ENCODE data around the gene PAX5. TPM values are rescaled to one million over a fixed set of nuclear protein-coding genes. Genes with fewer than 3 reads are reported as not detected.

Gene PAX5
- total RNA-seq, 1 donor from 2014 or later: 0.39 TPM

DNA sequence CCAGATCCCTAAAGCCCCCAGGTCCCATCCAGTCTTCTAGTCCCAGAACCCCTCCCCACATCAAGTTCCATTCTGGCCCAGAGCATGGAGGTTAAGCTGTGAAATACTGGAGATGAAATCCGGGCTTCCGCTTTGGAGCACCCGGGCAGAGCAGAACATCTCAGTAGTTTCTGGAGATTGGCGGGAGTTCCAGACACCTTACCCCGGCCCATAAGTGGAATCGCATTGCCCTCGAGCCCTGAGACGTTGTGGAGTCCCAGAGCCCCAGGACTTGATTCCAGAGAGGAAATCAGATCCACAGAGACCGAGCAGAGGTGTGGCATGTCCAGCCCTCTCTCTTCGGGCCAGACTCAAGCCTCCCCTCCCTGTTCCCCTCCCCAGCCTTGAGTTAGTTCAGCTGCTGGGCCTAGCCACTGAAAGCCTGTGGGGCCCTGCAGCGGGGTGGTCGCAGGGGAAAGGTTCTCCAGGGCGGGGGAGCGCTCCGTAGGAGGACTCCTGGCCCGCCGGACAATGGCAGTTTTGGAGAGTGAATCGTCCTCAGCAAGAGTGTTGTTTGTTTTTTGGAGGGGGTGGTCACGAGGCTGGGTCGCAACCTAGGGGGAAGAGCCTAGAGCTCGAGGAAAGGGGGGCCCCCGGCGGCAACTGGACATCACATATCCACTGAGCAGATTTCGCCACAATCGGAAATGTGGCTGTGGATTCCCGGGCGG lies 1.0 kb upstream of the PAX5 start:
- Mint-ChIP-seq H3K4me3 (peak overlapping the region; percentile 37), H3K27me3 (ENCODE audit: insufficient read depth) (peaks cover 84% of the 10 kb centered on the region), H3K9me3 (no peaks in the 10 kb centered on the region), H3K4me1 (ENCODE audit: low read depth) (peaks cover 25% of the 10 kb centered on the region), H3K27ac (peak overlapping the region; percentile 40), H3K36me3 (ENCODE audit: low read depth) (peaks cover 7% of the 10 kb centered on the region)
- DNase-seq (ENCODE audit: low spot score): no peak
- intact Hi-C loops (cut with micrococcal nuclease): loop anchor here (5.0 kb wide), 2 partner anchors 272 to 432 kb away; partner anchors contain the start of gene ZBTB5

DNA sequence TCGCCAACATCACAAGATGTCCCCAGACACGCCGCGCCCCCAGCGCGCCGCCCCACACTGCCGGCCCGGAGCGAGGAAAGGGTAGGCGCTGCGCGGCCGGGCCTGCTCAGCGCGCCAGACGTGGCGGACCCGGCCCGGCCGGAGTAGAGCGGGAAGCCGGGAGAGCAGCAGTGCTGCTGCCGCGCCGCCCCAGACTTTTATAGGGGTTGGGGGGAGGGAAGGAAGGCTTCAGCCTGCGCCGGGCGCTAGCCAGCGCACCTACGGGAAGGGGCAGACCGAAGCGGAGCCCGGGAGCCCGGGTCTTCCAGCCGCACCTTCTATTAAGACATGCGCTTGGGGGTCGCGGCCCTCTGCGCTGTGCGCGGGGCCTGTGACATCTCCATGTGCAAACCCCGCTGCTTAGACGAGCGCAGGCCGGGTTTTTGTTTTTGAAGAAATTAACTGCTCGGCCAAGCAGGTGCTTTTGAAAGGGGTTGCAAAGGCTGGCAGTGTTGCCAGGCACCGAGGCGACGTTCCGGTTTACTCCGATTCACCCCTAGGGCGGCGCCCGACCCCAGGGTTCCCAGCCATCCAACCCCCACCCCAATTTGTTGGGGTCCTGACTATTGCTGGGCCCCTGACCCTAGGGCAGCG lies 353 bp upstream of the PAX5 start:
- no peak for DNase-seq (ENCODE audit: low spot score)
- no peaks in the 10 kb centered on the region for H3K9me3 Mint-ChIP-seq
- intact Hi-C loops (cut with micrococcal nuclease): no loop called here
- H3K36me3 Mint-ChIP-seq (ENCODE audit: low read depth): peaks cover 7% of the 10 kb centered on the region
- peak overlapping the region; percentile 57 for H3K4me3 Mint-ChIP-seq
- peak overlapping the region; percentile 40 for H3K27ac Mint-ChIP-seq
- H3K4me1 Mint-ChIP-seq (ENCODE audit: low read depth): peaks cover 25% of the 10 kb centered on the region
- peaks cover 85% of the 10 kb centered on the region for H3K27me3 Mint-ChIP-seq (ENCODE audit: insufficient read depth)

GRCh38 chr9:37033141-37033540 lies 927 bp downstream of the PAX5 start:
- peaks cover 85% of the 10 kb centered on the region for H3K27me3 Mint-ChIP-seq (ENCODE audit: insufficient read depth)
- peaks cover 7% of the 10 kb centered on the region for H3K36me3 Mint-ChIP-seq (ENCODE audit: low read depth)
- intact Hi-C loops (cut with micrococcal nuclease): no loop called here
- H3K9me3 Mint-ChIP-seq: no peaks in the 10 kb centered on the region
- H3K4me1 Mint-ChIP-seq (ENCODE audit: low read depth): peaks cover 25% of the 10 kb centered on the region
- no peak overlapping the region for H3K27ac Mint-ChIP-seq
- DNase-seq (ENCODE audit: low spot score): no peak
- no peak overlapping the region for H3K4me3 Mint-ChIP-seq

DNA sequence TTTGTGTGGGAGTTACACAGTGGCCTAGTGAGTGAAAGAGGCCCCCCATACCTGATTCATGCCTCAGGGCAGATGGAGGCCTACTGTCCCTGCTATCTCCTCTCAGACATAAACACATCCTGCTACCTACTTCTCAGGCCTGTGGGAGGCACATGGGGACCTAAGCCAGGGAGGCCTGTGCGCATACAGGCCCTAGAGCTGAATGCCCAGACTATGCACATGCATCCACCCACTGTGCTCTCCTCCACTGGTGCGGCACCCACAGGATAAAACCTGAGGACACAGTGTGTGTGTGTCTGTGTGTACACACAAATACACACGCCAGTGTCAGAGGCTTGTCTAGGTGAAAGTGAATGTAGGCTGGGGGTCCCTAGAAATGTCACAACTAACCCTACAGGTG lies 1.4 kb downstream of the PAX5 start:
- Mint-ChIP-seq H3K36me3 (ENCODE audit: low read depth) (peaks cover 7% of the 10 kb centered on the region), H3K4me3 (no peak overlapping the region), H3K27ac (no peak overlapping the region), H3K9me3 (peaks cover 2% of the 10 kb centered on the region), H3K27me3 (ENCODE audit: insufficient read depth) (peaks cover 86% of the 10 kb centered on the region), H3K4me1 (ENCODE audit: low read depth) (peaks cover 25% of the 10 kb centered on the region)
- no peak for DNase-seq (ENCODE audit: low spot score)
- intact Hi-C loops (cut with micrococcal nuclease): no loop called here

GRCh38 chr9:37031902-37032301 lies 2.2 kb downstream of the PAX5 start:
- peaks cover 3% of the 10 kb centered on the region for H3K9me3 Mint-ChIP-seq
- DNase-seq (ENCODE audit: low spot score): no peak
- no peak overlapping the region for H3K4me3 Mint-ChIP-seq
- intact Hi-C loops (cut with micrococcal nuclease): no loop called here
- peaks cover 20% of the 10 kb centered on the region for H3K4me1 Mint-ChIP-seq (ENCODE audit: low read depth)
- peaks cover 87% of the 10 kb centered on the region for H3K27me3 Mint-ChIP-seq (ENCODE audit: insufficient read depth)
- H3K27ac Mint-ChIP-seq: no peak overlapping the region
- peaks cover 4% of the 10 kb centered on the region for H3K36me3 Mint-ChIP-seq (ENCODE audit: low read depth)

- H3K27ac Mint-ChIP-seq: no peak overlapping the region
- H3K27me3 Mint-ChIP-seq (ENCODE audit: insufficient read depth): peaks cover 85% of the 10 kb centered on the region
- H3K9me3 Mint-ChIP-seq: peaks cover 3% of the 10 kb centered on the region
- H3K4me1 Mint-ChIP-seq (ENCODE audit: low read depth): peaks cover 15% of the 10 kb centered on the region
- peaks cover 4% of the 10 kb centered on the region for H3K36me3 Mint-ChIP-seq (ENCODE audit: low read depth)
- no peak for DNase-seq (ENCODE audit: low spot score)
- intact Hi-C loops (cut with micrococcal nuclease): no loop called here
- H3K4me3 Mint-ChIP-seq: no peak overlapping the region
Measured at GRCh38 chr9:37031081-37031480, 3.0 kb downstream of the PAX5 start.

DNA sequence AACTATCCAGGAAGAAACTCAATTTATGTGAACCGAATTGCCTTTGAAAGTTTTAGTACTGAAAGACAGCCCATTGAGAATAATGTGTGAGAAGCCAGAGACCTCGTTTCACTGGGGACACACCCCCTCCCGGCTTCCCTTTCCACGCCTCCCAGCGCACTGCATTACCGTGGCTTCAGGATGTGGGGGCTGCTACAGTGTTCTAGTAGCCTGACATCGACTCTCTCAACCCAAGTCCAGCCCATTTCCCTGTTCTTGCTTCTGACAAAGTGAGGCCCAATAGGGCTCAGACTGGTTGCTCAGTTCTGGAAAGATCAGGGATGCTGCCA lies 3.5 kb downstream of the PAX5 start:
- intact Hi-C loops (cut with micrococcal nuclease): no loop called here
- peaks cover 15% of the 10 kb centered on the region for H3K4me1 Mint-ChIP-seq (ENCODE audit: low read depth)
- peak overlapping the region; percentile 26 for H3K4me3 Mint-ChIP-seq
- peaks cover 2% of the 10 kb centered on the region for H3K36me3 Mint-ChIP-seq (ENCODE audit: low read depth)
- H3K27me3 Mint-ChIP-seq (ENCODE audit: insufficient read depth): peaks cover 86% of the 10 kb centered on the region
- H3K27ac Mint-ChIP-seq: no peak overlapping the region
- DNase-seq (ENCODE audit: low spot score): no peak
- peaks cover 3% of the 10 kb centered on the region for H3K9me3 Mint-ChIP-seq

GRCh38 chr9:37029776-37030610 lies 4.1 kb downstream of the PAX5 start:
- Mint-ChIP-seq H3K27ac (no peak overlapping the region), H3K27me3 (ENCODE audit: insufficient read depth) (peaks cover 85% of the 10 kb centered on the region), H3K4me1 (ENCODE audit: low read depth) (peaks cover 13% of the 10 kb centered on the region), H3K9me3 (peaks cover 3% of the 10 kb centered on the region), H3K4me3 (peak overlapping the region; percentile 26), H3K36me3 (ENCODE audit: low read depth) (peaks cover 2% of the 10 kb centered on the region)
- intact Hi-C loops (cut with micrococcal nuclease): no loop called here
- DNase-seq (ENCODE audit: low spot score): no peak

GRCh38 chr9:37029304-37029775 lies 4.7 kb downstream of the PAX5 start:
- Mint-ChIP-seq H3K4me1 (ENCODE audit: low read depth) (peaks cover 8% of the 10 kb centered on the region), H3K27me3 (ENCODE audit: insufficient read depth) (peaks cover 85% of the 10 kb centered on the region), H3K9me3 (peaks cover 3% of the 10 kb centered on the region), H3K4me3 (no peak overlapping the region), H3K36me3 (ENCODE audit: low read depth) (peaks cover 2% of the 10 kb centered on the region), H3K27ac (no peak overlapping the region)
- DNase-seq (ENCODE audit: low spot score): no peak
- intact Hi-C loops (cut with micrococcal nuclease): no loop called here

DNA sequence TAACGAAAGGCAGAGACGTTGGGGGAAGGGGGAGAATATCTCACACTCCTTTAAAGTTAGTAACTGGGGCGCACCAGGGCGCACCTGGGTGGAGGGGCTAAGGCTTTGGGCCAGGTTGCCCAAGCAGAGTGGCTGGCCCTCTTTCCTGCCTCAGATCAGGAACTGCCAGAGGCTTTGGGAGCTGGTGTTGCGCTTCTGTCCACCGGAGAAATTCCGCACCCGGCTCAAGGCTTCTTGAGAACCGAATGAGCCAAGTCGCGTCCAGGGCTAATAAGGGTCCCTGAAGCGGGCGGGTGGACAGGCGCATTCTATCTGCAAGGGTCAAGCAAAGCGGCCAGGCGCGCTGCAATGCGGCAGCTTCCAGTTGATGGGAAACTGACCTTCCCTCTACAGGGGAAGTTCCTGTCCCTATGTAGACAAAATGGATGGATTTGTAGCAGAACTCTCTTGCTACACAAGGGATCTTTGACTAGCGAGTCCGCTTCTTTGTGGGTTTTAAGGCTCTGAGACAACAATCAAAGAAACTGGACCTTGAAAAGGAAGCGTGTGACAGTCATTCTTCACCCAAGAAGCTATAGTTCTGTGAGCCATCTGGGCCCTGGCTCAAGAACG lies 5.5 kb downstream of the PAX5 start:
- Mint-ChIP-seq H3K36me3 (ENCODE audit: low read depth) (peaks cover 2% of the 10 kb centered on the region), H3K4me3 (no peak overlapping the region), H3K4me1 (ENCODE audit: low read depth) (peaks cover 8% of the 10 kb centered on the region), H3K27ac (no peak overlapping the region), H3K27me3 (ENCODE audit: insufficient read depth) (peaks cover 87% of the 10 kb centered on the region), H3K9me3 (peaks cover 3% of the 10 kb centered on the region)
- intact Hi-C loops (cut with micrococcal nuclease): no loop called here
- no peak for DNase-seq (ENCODE audit: low spot score)

DNA sequence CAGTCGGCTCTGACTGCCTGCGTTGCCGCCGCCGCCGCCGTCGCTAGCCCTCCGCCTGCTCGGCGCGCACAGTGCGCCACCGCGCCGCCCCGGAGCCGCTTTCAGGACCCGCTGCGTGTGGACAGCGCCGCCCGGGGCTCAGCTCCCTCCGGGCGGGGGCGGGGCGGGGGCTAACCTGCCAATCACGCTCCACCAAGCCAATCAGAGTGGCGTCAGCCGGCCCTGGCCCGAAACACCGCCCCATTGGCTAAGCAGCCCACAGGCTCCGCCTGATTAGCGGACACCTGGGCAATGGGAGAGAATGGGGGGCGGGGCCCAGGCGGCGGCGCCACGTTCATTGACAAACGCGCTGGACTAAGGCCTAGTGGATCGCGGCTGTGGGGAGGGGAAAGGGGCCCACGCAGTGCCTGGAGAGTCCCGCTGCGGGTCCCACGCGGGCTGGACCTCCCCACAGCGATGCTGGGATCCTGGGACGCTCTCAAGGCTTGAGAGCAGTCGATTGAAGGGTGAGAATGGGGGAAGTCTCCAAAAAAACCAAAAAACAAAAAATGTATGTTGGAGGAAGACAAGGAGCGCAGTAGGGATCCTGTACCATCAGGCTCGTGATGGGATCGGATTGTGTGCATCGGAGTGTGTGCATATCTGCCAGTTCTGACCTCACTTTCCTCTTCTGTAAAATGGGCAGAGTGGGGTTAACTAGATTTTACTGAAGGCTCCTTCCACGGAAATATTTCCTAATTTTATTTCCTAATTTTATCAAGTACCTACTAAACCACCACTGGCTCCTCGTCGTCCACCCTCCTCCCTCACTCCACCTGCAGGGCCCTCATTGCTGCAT lies 6.3 kb downstream of the PAX5 start:
- DNase-seq (ENCODE audit: low spot score): peak; percentile 80
- H3K27ac Mint-ChIP-seq: peak overlapping the region; percentile 36
- no peaks in the 10 kb centered on the region for H3K36me3 Mint-ChIP-seq (ENCODE audit: low read depth)
- peaks cover 3% of the 10 kb centered on the region for H3K9me3 Mint-ChIP-seq
- H3K4me1 Mint-ChIP-seq (ENCODE audit: low read depth): peaks cover 8% of the 10 kb centered on the region
- peaks cover 87% of the 10 kb centered on the region for H3K27me3 Mint-ChIP-seq (ENCODE audit: insufficient read depth)
- intact Hi-C loops (cut with micrococcal nuclease): loop anchor here (1.0 to 2.0 kb wide), 3 partner anchors 10 to 93 kb away; partner anchors contain the start of gene ZCCHC7
- H3K4me3 Mint-ChIP-seq: peak overlapping the region; percentile 70

All from activated T-helper 1 cell treated with anti-CD3 and anti-CD28 coated beads, Interleukin-12 subunit alpha, Interleukin-12 subunit beta, Interleukin-2, Interleukin-4 antibody, amounts not matched to agents 30 ng/mL and 10 ng/mL and 1 ng/mL, durations not matched to agents 14 hours and 24 hours and 36 hours (primary cell).